K562 (cell line): Measurements from ENCODE around the gene RPN1. TPM values are rescaled to one million over a fixed set of nuclear protein-coding genes. Genes with fewer than 3 reads are reported as not detected.

Experiments used
- BHLHE40 ChIP-seq: IDR thresholded peaks from 2 replicates; pipeline ENCODE4 v1.6.1; 2011; ENCODE audit warnings: low read length, improper control_type of control experiment
- CBFA2T3 ChIP-seq: fragments of 450-650 bp; IDR thresholded peaks from 2 replicates; pipeline ENCODE4 v1.6.1; 2017
- DMBX1 ChIP-seq: fragments of 250-450 bp; sonication (Bioruptor Pico); IDR thresholded peaks from 2 replicates; pipeline ENCODE4 v1.8.0; 2022; ENCODE audit warnings: inconsistent platforms, mild to moderate bottlenecking, moderate library complexity, borderline replicate concordance
- EHMT2 ChIP-seq: fragments of 450-650 bp; IDR thresholded peaks from 2 replicates; pipeline ENCODE4 v1.6.1; 2018; ENCODE audit warnings: antibody characterized with exemption
- ELF1 ChIP-seq: fragments of 200-800 bp; sonication (Bioruptor generic); IDR thresholded peaks from 2 replicates; pipeline ENCODE4 v1.6.1; 2016; ENCODE audit warnings: missing genetic modification characterization, missing compliant biosample characterization
- ELF2 ChIP-seq: fragments of 250-450 bp; sonication (Bioruptor Pico); IDR thresholded peaks from 2 replicates; pipeline ENCODE4 v1.5.0; 2021; ENCODE audit warnings: mild to moderate bottlenecking
- ESRRB ChIP-seq: fragments of 250-450 bp; sonication (Bioruptor Pico); IDR thresholded peaks from 2 replicates; pipeline ENCODE4 v1.5.0; 2020; ENCODE audit warnings: mild to moderate bottlenecking, moderate library complexity, borderline replicate concordance
- ETV1 ChIP-seq: fragments of 450-650 bp; conservative IDR thresholded peaks from 2 replicates; pipeline ENCODE4 v1.6.1; 2016; ENCODE audit warnings: missing genetic modification characterization, control low read depth, low read depth, missing compliant biosample characterization
- FUS ChIP-seq: fragments of 200-400 bp; formaldehyde crosslinking; optimal IDR thresholded peaks from 2 replicates; pipeline ENCODE3; 2017; ENCODE audit warnings: low read depth, low read length
- HNRNPH1 ChIP-seq: fragments of 200-400 bp; formaldehyde crosslinking; optimal IDR thresholded peaks from 2 replicates; pipeline ENCODE3; 2017; ENCODE audit warnings: low read depth, mild to moderate bottlenecking, low read length, moderate library complexity
- MEIS2 ChIP-seq: fragments of 450-650 bp; IDR thresholded peaks from 2 replicates; pipeline ENCODE4 v1.6.1; 2014; ENCODE audit warnings: mild to moderate bottlenecking; ENCODE audit not compliant: partially characterized antibody
- NFXL1 ChIP-seq: fragments of 450-650 bp; formaldehyde crosslinking; IDR thresholded peaks from 2 replicates; pipeline ENCODE4 v1.4.0; 2021; ENCODE audit warnings: mild to moderate bottlenecking
- NUFIP1 ChIP-seq: fragments of 450-650 bp; IDR thresholded peaks from 2 replicates; pipeline ENCODE4 v1.6.1; 2018; ENCODE audit not compliant: partially characterized antibody
- RBM15 ChIP-seq: fragments of 200-400 bp; formaldehyde crosslinking; IDR thresholded peaks from 2 replicates; pipeline ENCODE4 v1.6.1; 2018; ENCODE audit warnings: mild to moderate bottlenecking, low read length, moderate library complexity; ENCODE audit not compliant: insufficient read depth
- TCFL5 ChIP-seq: fragments of 250-450 bp; sonication (Bioruptor Pico); conservative IDR thresholded peaks from 2 replicates; pipeline ENCODE4 v1.6.1; 2021; ENCODE audit warnings: mild to moderate bottlenecking, moderate library complexity, matching md5 sums
- ZC3H4 ChIP-seq: sonication (generic); formaldehyde crosslinking; IDR thresholded peaks from 2 replicates; pipeline ENCODE4 v1.9.0; 2021; ENCODE audit warnings: missing genetic modification reagents, borderline replicate concordance
- ZNF143 ChIP-seq: sonication (generic); formaldehyde crosslinking; IDR thresholded peaks from 2 replicates; pipeline ENCODE4 v1.9.0; 2022; ENCODE audit warnings: mild to moderate bottlenecking, missing genetic modification reagents
- ZNF282 ChIP-seq: sonication (generic); formaldehyde crosslinking; IDR thresholded peaks from 2 replicates; pipeline ENCODE4 v1.8.1; 2023; ENCODE audit warnings: missing genetic modification reagents
- ZNF431 ChIP-seq: sonication (generic); formaldehyde crosslinking; IDR thresholded peaks from 2 replicates; pipeline ENCODE4 v1.8.0; 2022; ENCODE audit warnings: mild to moderate bottlenecking, missing genetic modification reagents
- ZNF766 ChIP-seq: fragments of 200-800 bp; sonication (Bioruptor generic); conservative IDR thresholded peaks from 2 replicates; pipeline ENCODE4 v1.6.1; 2016; ENCODE audit warnings: missing genetic modification characterization, missing compliant biosample characterization
- ZNF785 ChIP-seq: fragments of 250-450 bp; sonication (Bioruptor Pico); IDR thresholded peaks from 2 replicates; pipeline ENCODE4 v1.4.0; 2020; ENCODE audit warnings: mild to moderate bottlenecking
- polyA plus RNA-seq, 8 experiments: library from polyadenylated mRNA; depleted of rRNA in 4 of 8; stranded (reverse) in 5 of 8; unstranded in 3 of 8; fragments of >200 nt; fragmentation: Nextera tagmentation in 2 of 8; fragmentation: Illumina TruSeq in 1 of 8; extraction: Ambion mirVana in 2 of 8; extraction: Trizol in 1 of 8; gene quantifications; 2 replicates each; pipeline versions ENCODE4 v1.2.1 to v1.2.3, GENCODE V29; 2011 to 2014; ENCODE audit warnings: inconsistent platforms in 1 of 8, missing spikeins in 1 of 8
- total RNA-seq, 7 experiments: library from RNA; depleted of rRNA in 6 of 7; stranded (reverse); fragments of >200 nt in 6 of 7; fragmentation: Illumina TruSeq in 2 of 7; extraction: Trizol in 2 of 7; gene quantifications; 2 replicates each; pipeline versions ENCODE4 v1.2.1 to v1.2.3, GENCODE V29; 2011 to 2021; ENCODE audit warnings: low replicate concordance in 1 of 7
- TF ChIP-seq, protein P1 (sequence below): sonication (generic); formaldehyde crosslinking; IDR thresholded peaks from 2 replicates; pipeline ENCODE4 v1.9.0; 2022; ENCODE audit warnings: mild to moderate bottlenecking, missing genetic modification reagents
- TF ChIP-seq, protein P2 (sequence below): fragments of 250-450 bp; sonication (Bioruptor Pico); IDR thresholded peaks from 2 replicates; pipeline ENCODE4 v1.4.0; 2020; ENCODE audit warnings: borderline replicate concordance
- TF ChIP-seq, protein P3 (sequence below): sonication (generic); formaldehyde crosslinking; IDR thresholded peaks from 2 replicates; pipeline ENCODE4 v1.5.0; 2020; ENCODE audit warnings: missing genetic modification reagents
- TF ChIP-seq, protein P4 (sequence below), 2 experiments: fragments of 200-800 bp in 1 of 2; sonication (Bioruptor generic) in 1 of 2; sonication (generic) in 1 of 2; formaldehyde crosslinking in 1 of 2; IDR thresholded peaks in 1 of 2; conservative IDR thresholded peaks in 1 of 2; 2 replicates each; pipeline versions ENCODE4 v1.5.0 to v1.6.1; 2016 to 2020; ENCODE audit warnings: missing compliant biosample characterization in 1 of 2, missing genetic modification characterization in 1 of 2, missing genetic modification reagents in 1 of 2

The RPN1 gene
- total and polyA plus RNA-seq, 9 of the 15 experiments (the other 6 are each of a cell fraction or from before 2014, with no cell fraction given): 39.5 to 300 (median 148) TPM

DNA sequence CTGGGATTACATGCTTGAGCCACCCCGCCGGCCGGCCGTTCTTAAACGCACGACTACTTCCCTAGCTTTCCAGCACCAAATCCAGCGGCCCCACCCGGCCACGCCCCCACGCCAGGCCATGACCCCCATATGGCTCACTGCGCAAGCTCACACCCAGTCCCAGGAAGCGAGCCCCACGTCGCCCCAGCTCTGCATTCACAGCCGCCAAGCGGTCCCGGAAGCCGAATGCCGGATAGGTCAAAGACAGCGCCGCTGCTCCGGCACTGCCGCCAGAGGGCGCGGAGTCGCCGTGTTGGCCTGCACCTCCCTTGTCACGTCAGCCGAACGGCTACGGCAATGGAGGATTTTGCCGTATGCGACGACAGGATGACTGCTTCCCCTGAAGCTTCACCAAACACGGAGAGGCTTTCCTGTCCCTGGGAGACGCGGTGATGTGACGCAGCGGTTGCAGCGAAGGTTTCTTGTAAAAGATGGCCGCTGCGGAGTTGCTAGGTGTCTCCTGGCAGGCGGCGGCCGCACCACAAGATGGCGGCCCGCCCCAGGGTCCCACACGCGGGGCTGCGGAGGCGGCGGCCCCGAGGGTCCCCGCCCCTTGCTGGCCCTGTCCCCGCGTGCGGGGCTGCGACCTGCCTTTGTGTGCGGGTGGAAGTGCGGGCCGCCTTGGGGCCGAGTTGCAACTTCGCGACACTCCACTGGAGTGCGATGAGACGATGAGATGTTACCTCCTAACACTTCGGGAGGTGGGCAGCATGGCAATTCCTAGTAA lies 30.2 kb upstream of the RPN1 start (continued):
- TF ChIP-seq EHMT2 (no peak), ZNF282 (CRISPR knock-in tag) (no peak), NFXL1 (CRISPR knock-in tag) (no peak), MEIS2 (peak; percentile 61), HNRNPH1 (no peak), RBM15 (no peak), ZNF143 (CRISPR knock-in tag) (no peak), ETV1 (tag) (peak; percentile 90), DMBX1 (no peak; the same call in 1 of the 2 replicates), CBFA2T3 (no peak), FUS (no peak), ZNF766 (CRISPR knock-in tag) (0 out of 2 replicates have a peak, but pooled peaks have one; percentile 10), ESRRB (CRISPR knock-in tag) (no peak), BHLHE40 (no peak; the same call in 1 of the 2 replicates), ZNF785 (CRISPR knock-in tag) (no peak), ELF1 (tag) (peak; percentile 90), NUFIP1 (peak; percentile 28), ELF2 (CRISPR knock-in tag) (0 out of 2 replicates have a peak, but pooled peaks have one; percentile 49), ZC3H4 (no peak), ZNF431 (CRISPR knock-in tag) (no peak), TCFL5 (CRISPR knock-in tag) (no peak)
- TF ChIP-seq, protein P1, sequence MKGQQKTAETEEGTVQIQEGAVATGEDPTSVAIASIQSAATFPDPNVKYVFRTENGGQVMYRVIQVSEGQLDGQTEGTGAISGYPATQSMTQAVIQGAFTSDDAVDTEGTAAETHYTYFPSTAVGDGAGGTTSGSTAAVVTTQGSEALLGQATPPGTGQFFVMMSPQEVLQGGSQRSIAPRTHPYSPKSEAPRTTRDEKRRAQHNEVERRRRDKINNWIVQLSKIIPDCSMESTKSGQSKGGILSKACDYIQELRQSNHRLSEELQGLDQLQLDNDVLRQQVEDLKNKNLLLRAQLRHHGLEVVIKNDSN (CRISPR knock-in tag): no peak
- TF ChIP-seq, protein P2, sequence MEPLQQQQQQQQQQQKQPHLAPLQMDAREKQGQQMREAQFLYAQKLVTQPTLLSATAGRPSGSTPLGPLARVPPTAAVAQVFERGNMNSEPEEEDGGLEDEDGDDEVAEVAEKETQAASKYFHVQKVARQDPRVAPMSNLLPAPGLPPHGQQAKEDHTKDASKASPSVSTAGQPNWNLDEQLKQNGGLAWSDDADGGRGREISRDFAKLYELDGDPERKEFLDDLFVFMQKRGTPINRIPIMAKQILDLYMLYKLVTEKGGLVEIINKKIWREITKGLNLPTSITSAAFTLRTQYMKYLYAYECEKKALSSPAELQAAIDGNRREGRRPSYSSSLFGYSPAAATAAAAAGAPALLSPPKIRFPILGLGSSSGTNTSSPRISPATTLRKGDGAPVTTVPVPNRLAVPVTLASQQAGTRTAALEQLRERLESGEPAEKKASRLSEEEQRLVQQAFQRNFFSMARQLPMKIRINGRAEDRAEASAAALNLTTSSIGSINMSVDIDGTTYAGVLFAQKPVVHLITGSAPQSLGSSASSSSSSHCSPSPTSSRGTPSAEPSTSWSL: no peak
- TF ChIP-seq, protein P3, sequence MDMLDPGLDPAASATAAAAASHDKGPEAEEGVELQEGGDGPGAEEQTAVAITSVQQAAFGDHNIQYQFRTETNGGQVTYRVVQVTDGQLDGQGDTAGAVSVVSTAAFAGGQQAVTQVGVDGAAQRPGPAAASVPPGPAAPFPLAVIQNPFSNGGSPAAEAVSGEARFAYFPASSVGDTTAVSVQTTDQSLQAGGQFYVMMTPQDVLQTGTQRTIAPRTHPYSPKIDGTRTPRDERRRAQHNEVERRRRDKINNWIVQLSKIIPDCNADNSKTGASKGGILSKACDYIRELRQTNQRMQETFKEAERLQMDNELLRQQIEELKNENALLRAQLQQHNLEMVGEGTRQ: no peak
- TF ChIP-seq, protein P4, sequence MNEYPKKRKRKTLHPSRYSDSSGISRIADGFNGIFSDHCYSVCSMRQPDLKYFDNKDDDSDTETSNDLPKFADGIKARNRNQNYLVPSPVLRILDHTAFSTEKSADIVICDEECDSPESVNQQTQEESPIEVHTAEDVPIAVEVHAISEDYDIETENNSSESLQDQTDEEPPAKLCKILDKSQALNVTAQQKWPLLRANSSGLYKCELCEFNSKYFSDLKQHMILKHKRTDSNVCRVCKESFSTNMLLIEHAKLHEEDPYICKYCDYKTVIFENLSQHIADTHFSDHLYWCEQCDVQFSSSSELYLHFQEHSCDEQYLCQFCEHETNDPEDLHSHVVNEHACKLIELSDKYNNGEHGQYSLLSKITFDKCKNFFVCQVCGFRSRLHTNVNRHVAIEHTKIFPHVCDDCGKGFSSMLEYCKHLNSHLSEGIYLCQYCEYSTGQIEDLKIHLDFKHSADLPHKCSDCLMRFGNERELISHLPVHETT (CRISPR knock-in tag; conservative IDR thresholded peaks at IDR 0.05 in 1 of 2, IDR thresholded peaks at IDR 0.05 in 1 of 2): peak in 1 of 2 experiments; percentile 52; a peak in 1 of 4 replicates
